Gastrocnemius medialis (tissue), 4 donors: Measurements from ENCODE around the gene SMURF1.

Experiments used
- CTCF ChIP-seq, 5 experiments: fragments of 450-650 bp in 3 of 5; fragments of 200-600 bp in 2 of 5; sonication (generic) in 2 of 5; IDR thresholded peaks in 4 of 5; conservative IDR thresholded peaks in 1 of 5; 1 replicate in 4 of 5; 2 replicates in 1 of 5; pipeline ENCODE4 v1.5.1; 2016 to 2019; ENCODE audit warnings: antibody characterized with exemption in 5 of 5, mild to moderate bottlenecking in 3 of 5, moderate library complexity in 3 of 5
- POLR2A ChIP-seq, 2 donors: fragments of 450-650 bp; IDR thresholded peaks; one replicate each; pipeline ENCODE4 v1.6.1; 2017; ENCODE audit warnings: antibody characterized with exemption in 2 of 2, mild to moderate bottlenecking in 2 of 2, moderate library complexity in 2 of 2

GRCh38 chr7:98985406-98985805, 158.5 kb downstream of the SMURF1 start:
- TF ChIP-seq CTCF (IDR thresholded peaks at IDR 0.05 in 4 of 5, conservative IDR thresholded peaks at IDR 0.05 in 1 of 5) (no peak), POLR2A (IDR thresholded peaks at IDR 0.05) (no peak)
